Measurements from ENCODE around the gene ARHGEF4.
"Not testable (repeated sequence)": the region's sequence is repeated elsewhere in the genome, so short reads cannot be mapped to it uniquely, and the experiment has no call there.

DNA sequence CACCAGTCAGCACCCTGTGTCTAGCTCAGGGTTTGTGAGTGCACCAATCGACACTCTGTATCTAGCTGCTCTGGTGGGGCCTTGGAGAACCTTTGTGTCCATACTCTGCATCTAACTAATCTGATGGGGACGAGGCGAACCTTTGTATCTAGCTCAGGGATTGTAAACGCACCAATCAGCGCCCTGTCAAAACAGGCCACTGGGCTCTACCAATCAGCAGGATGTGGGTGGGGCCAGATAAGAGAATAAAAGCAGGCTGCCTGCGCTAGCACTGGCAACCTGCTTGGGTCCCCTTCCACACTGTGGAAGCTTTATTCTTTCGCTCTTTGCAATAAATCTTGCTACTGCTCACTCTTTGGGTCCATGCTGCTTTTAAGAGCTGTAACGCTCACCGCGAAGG is 155.3 kb downstream of the ARHGEF4 start:
- not testable (repeated sequence) for TF ChIP-seq CTCF (conservative IDR thresholded peaks at IDR 0.05; ENCODE audit: low read length); EZH2phosphoT487 (IDR thresholded peaks at IDR 0.05; ENCODE audit: borderline replicate concordance)

Measured in Loucy (cell line).